Stimulated activated CD4-positive, alpha-beta T cell treated with anti-CD3 and anti-CD28 coated beads, Interleukin-2, amount 100 ng/mL, for 24 hours (primary cell): ENCODE results near the gene SNX17.
"Not testable (repeated sequence)": the region's sequence is repeated elsewhere in the genome, so short reads cannot be mapped to it uniquely, and the experiment has no call there.

ENCODE experiments used
- DNase-seq, 2 donors: peaks; one replicate each; pipeline ENCODE4 v3.0.0-alpha.2; 2020

SNX17 gene

GRCh38 chr2:27370026-27370815 lies at the start of gene SNX17, which contains the start of gene EIF2B4:
SNX17 (plus strand) TSS chr2:27370616; CDS start chr2:27370744, 128 bp downstream.
EIF2B4 (minus strand) TSS chr2:27370338; CDS start chr2:27370314, 24 bp downstream.
- peak; percentile 99 for DNase-seq

- DNase-seq: no peak
Measured at GRCh38 chr2:27320958-27321543, 49.4 kb upstream of the SNX17 start.

GRCh38 chr2:27322301-27322765 lies 48.1 kb upstream of the SNX17 start:
- peak in 1 of 2 donors; percentile 24 for DNase-seq

- peak; percentile 91 to 92 for DNase-seq
Measured at GRCh38 chr2:27322766-27323595, 47.4 kb upstream of the SNX17 start, which contains the start of gene MPV17. MPV17 (minus strand) TSS chr2:27323097; CDS start chr2:27322517, 580 bp downstream.

- no peak for DNase-seq
Measured at GRCh38 chr2:27323596-27324285, 46.7 kb upstream of the SNX17 start.

GRCh38 chr2:27324720-27325119 lies 45.7 kb upstream of the SNX17 start:
- DNase-seq: no peak

GRCh38 chr2:27335311-27335710 lies 35.1 kb upstream of the SNX17 start:
- no peak for DNase-seq

- no peak for DNase-seq
Measured at GRCh38 chr2:27336173-27336572, 34.2 kb upstream of the SNX17 start.

- DNase-seq: no peak
Measured at GRCh38 chr2:27347641-27348040, 22.8 kb upstream of the SNX17 start.

- DNase-seq: no peak
Measured at GRCh38 chr2:27350106-27350693, 20.2 kb upstream of the SNX17 start.

GRCh38 chr2:27351802-27352598 lies 18.4 kb upstream of the SNX17 start:
- no peak for DNase-seq

GRCh38 chr2:27353386-27353761 lies 17.0 kb upstream of the SNX17 start:
- not testable (repeated sequence) for DNase-seq

- no peak for DNase-seq
Measured at GRCh38 chr2:27353762-27354596, 16.4 kb upstream of the SNX17 start.

GRCh38 chr2:27354597-27354927 lies 15.9 kb upstream of the SNX17 start:
- no peak for DNase-seq

- DNase-seq: no peak
Measured at GRCh38 chr2:27356056-27356381, 14.4 kb upstream of the SNX17 start.

- DNase-seq: peak; percentile 90 to 92
Measured at GRCh38 chr2:27356382-27357181, 13.8 kb upstream of the SNX17 start, which contains the start of gene GTF3C2. GTF3C2 (minus strand) TSS chr2:27356764; CDS start chr2:27343554, 13,210 bp downstream.

- no peak for DNase-seq
Measured at GRCh38 chr2:27362678-27363420, 7.6 kb upstream of the SNX17 start.

- DNase-seq: no peak
Measured at GRCh38 chr2:27363933-27364332, 6.5 kb upstream of the SNX17 start.

GRCh38 chr2:27369471-27370025 lies 868 bp upstream of the SNX17 start:
- no peak for DNase-seq
